Activated CD8-positive, alpha-beta memory T cell treated with anti-CD3 and anti-CD28 coated beads, Interleukin-2, amount 50 U/mL, for 24 hours (primary cell): ENCODE data around the gene TTC9.
A peak's percentile ranks its signal among the peaks of the same experiment; 100 is the strongest.

Experiments used
- DNase-seq: peaks from one replicate; pipeline ENCODE4 v3.0.0-alpha.2; 2020; ENCODE audit errors: extremely low read depth

TTC9 gene

GRCh38 chr14:70641548-70642302, at the start of gene TTC9:
TTC9 (plus strand) TSS chr14:70641916; CDS start chr14:70642130, 214 bp downstream.
- no peak for DNase-seq

- DNase-seq: no peak
Observed at GRCh38 chr14:70594461-70594860, 47.3 kb upstream of the TTC9 start.

GRCh38 chr14:70595443-70596185, 46.1 kb upstream of the TTC9 start:
- DNase-seq: no peak

GRCh38 chr14:70597731-70598130, 44.0 kb upstream of the TTC9 start:
- DNase-seq: no peak

- no peak for DNase-seq
Observed at GRCh38 chr14:70599345-70599744, 42.4 kb upstream of the TTC9 start.

GRCh38 chr14:70600382-70601157, 41.1 kb upstream of the TTC9 start, which contains the start of gene MED6:
MED6 (minus strand) TSS chr14:70600655; CDS start chr14:70600637, 18 bp downstream.
- DNase-seq: peak; percentile 89

GRCh38 chr14:70601162-70601561, 40.6 kb upstream of the TTC9 start:
- DNase-seq: no peak

GRCh38 chr14:70602254-70602653, 39.5 kb upstream of the TTC9 start:
- DNase-seq: no peak

GRCh38 chr14:70611216-70611615, 30.5 kb upstream of the TTC9 start:
- no peak for DNase-seq

GRCh38 chr14:70616646-70617045, 25.1 kb upstream of the TTC9 start:
- DNase-seq: no peak

GRCh38 chr14:70618314-70618713, 23.4 kb upstream of the TTC9 start:
- no peak for DNase-seq

- no peak for DNase-seq
Observed at GRCh38 chr14:70619708-70620107, 22.0 kb upstream of the TTC9 start.

GRCh38 chr14:70622111-70622712, 19.5 kb upstream of the TTC9 start:
- DNase-seq: no peak

- DNase-seq: no peak
Observed at GRCh38 chr14:70624972-70625371, 16.7 kb upstream of the TTC9 start.

- DNase-seq: no peak
Observed at GRCh38 chr14:70631948-70632347, 9.8 kb upstream of the TTC9 start.

- no peak for DNase-seq
Observed at GRCh38 chr14:70635971-70636595, 5.6 kb upstream of the TTC9 start.

- no peak for DNase-seq
Observed at GRCh38 chr14:70638416-70638815, 3.3 kb upstream of the TTC9 start.

- DNase-seq: no peak
Observed at GRCh38 chr14:70640938-70641547, 673 bp upstream of the TTC9 start.

GRCh38 chr14:70642303-70643235, 853 bp downstream of the TTC9 start:
- no peak for DNase-seq

GRCh38 chr14:70643967-70644366, 2.3 kb downstream of the TTC9 start:
- no peak for DNase-seq
